ENCODE measurements around the gene CNTNAP2.

CNTNAP2 gene

GRCh38 chr7:146791344-146792285, 675.0 kb downstream of the CNTNAP2 start (continued):
- TF ChIP-seq ZNF518A (tag by site-specific recombination; conservative IDR thresholded peaks at IDR 0.05; ENCODE audit: low read depth) (no peak), ELK4 (IDR thresholded peaks at IDR 0.05; ENCODE audit: borderline replicate concordance, low read depth, low read length) (no peak), ZNF449 (tag by site-specific recombination; IDR thresholded peaks at IDR 0.05) (no peak), ZBTB49 (tag by site-specific recombination; IDR thresholded peaks at IDR 0.05; ENCODE audit: low read depth) (no peak), ZNF114 (tag by site-specific recombination; IDR thresholded peaks at IDR 0.05) (no peak), ZNF837 (tag by site-specific recombination; IDR thresholded peaks at IDR 0.05) (no peak), ZNF157 (tag by site-specific recombination; IDR thresholded peaks at IDR 0.05) (no peak)

GRCh38 chr7:146804620-146805019, 688.0 kb downstream of the CNTNAP2 start:
- Histone ChIP-seq H3K27ac (ENCODE audit: extremely low read depth, low read depth, low read length) (no peak overlapping the region), H3K4me1 (ENCODE audit: control insufficient read depth, insufficient read depth, low read length) (no peaks in the 10 kb centered on the region), H3K4me3 (ENCODE audit: low read depth, low read length) (no peak overlapping the region), H3K9me3 (ENCODE audit: control insufficient read depth, insufficient read depth, low read depth, low read length) (no peaks in the 10 kb centered on the region), H3K36me3 (ENCODE audit: control insufficient read depth in 2 of 2, insufficient read depth in 1 of 2, low read length in 2 of 2) (no peaks in the 10 kb centered on the region)
- CTCF ChIA-PET, result interaction anchor here (0.5 kb wide), 1 partner anchor 451 kb away, joined by 4 read pairs; no protein-coding TSS in a partner anchor
- POLR2A ChIA-PET, result no interaction called here
- no peak for TF ChIP-seq ZNF174 (tag by site-specific recombination; IDR thresholded peaks at IDR 0.05)
- no peak for TF ChIP-seq EGR2 (tag by site-specific recombination; IDR thresholded peaks at IDR 0.05; ENCODE audit: low read depth)
- TF ChIP-seq KLF17 (tag by site-specific recombination; IDR thresholded peaks at IDR 0.05), result no peak
- no peak for TF ChIP-seq ZSCAN5A (tag by site-specific recombination; IDR thresholded peaks at IDR 0.05)
- no peak for TF ChIP-seq ZNF223 (tag by site-specific recombination; IDR thresholded peaks at IDR 0.05)
- no peak for TF ChIP-seq GFI1B (tag by site-specific recombination; IDR thresholded peaks at IDR 0.05)
- no peak for TF ChIP-seq ZNF292 (tag by site-specific recombination; IDR thresholded peaks at IDR 0.05; ENCODE audit: borderline replicate concordance, low read depth)
- TF ChIP-seq GLIS2 (tag by site-specific recombination; IDR thresholded peaks at IDR 0.05), result no peak
- no peak for TF ChIP-seq SCRT2 (tag by site-specific recombination; IDR thresholded peaks at IDR 0.05)
- no peak for TF ChIP-seq ZFP37 (tag by site-specific recombination; IDR thresholded peaks at IDR 0.05)
- no peak for TF ChIP-seq ZNF302 (tag by site-specific recombination; IDR thresholded peaks at IDR 0.05; ENCODE audit: low read depth)
- TF ChIP-seq ZNF585B (tag by site-specific recombination; IDR thresholded peaks at IDR 0.05), result no peak
- TF ChIP-seq ZNF549 (tag by site-specific recombination; IDR thresholded peaks at IDR 0.05), result no peak
- no peak for TF ChIP-seq ZNF311 (tag by site-specific recombination; IDR thresholded peaks at IDR 0.05; ENCODE audit: borderline replicate concordance)
- TF ChIP-seq KLF16 (tag by site-specific recombination; IDR thresholded peaks at IDR 0.05), result no peak
